Mesendoderm (in vitro differentiated cells): ENCODE results near the gene YEATS4.

Experiments used
- DNase-seq: peaks from one replicate; pipeline ENCODE4 v3.0.0; 2013
- H2AK5ac ChIP-seq: 2 replicates; pipeline ENCODE4 v1.6.1; 2013; ENCODE audit warnings: low read length, inconsistent platforms
- H2BK120ac ChIP-seq: 2 replicates; pipeline ENCODE4 v1.6.1; 2013; ENCODE audit warnings: low read depth, mild to moderate bottlenecking, low read length, moderate library complexity, mixed read lengths
- H2BK15ac ChIP-seq: replicated peaks from 2 replicates; pipeline ENCODE4 v1.6.1; 2013; ENCODE audit warnings: low read depth, mild to moderate bottlenecking, moderate library complexity
- H2BK5ac ChIP-seq: 2 replicates; pipeline ENCODE4 v1.6.1; 2013; ENCODE audit warnings: low read length, inconsistent platforms
- H3K18ac ChIP-seq: 2 replicates; pipeline ENCODE4 v1.6.1; 2013; ENCODE audit warnings: mild to moderate bottlenecking, low read length, mixed read lengths
- H3K23ac ChIP-seq: one replicate; pipeline ENCODE4 v1.6.1; 2013; ENCODE audit warnings: low read length
- H3K27ac ChIP-seq: 2 replicates; pipeline ENCODE4 v1.5.1; 2013; ENCODE audit warnings: low read depth, mild to moderate bottlenecking, inconsistent platforms, low read length, moderate library complexity
- H3K27me3 ChIP-seq: 2 replicates; pipeline ENCODE4 v1.6.1; 2013; ENCODE audit warnings: low read length, control low read depth, mild to moderate bottlenecking, inconsistent platforms; ENCODE audit not compliant: insufficient read depth, poor library complexity
- H3K36me3 ChIP-seq: 2 replicates; pipeline ENCODE4 v1.6.1; 2013; ENCODE audit warnings: low read length, inconsistent platforms; ENCODE audit not compliant: control insufficient read depth, insufficient read depth
- H3K4ac ChIP-seq: one replicate; pipeline ENCODE4 v1.6.1; 2013; ENCODE audit warnings: low read depth, mild to moderate bottlenecking, low read length, moderate library complexity
- H3K4me1 ChIP-seq: 2 replicates; pipeline ENCODE4 v1.6.1; 2013; ENCODE audit warnings: low read depth, low read length, inconsistent platforms; ENCODE audit not compliant: control insufficient read depth
- H3K4me2 ChIP-seq: 2 replicates; pipeline ENCODE4 v1.6.1; 2013; ENCODE audit warnings: low read length
- H3K4me3 ChIP-seq: 2 replicates; pipeline ENCODE4 v1.5.1; 2013; ENCODE audit warnings: mild to moderate bottlenecking, low read length
- H3K56ac ChIP-seq: one replicate; pipeline ENCODE4 v1.6.1; 2013; ENCODE audit warnings: low read length
- H3K79me1 ChIP-seq: 2 replicates; pipeline ENCODE4 v1.6.1; 2013; ENCODE audit warnings: low read length, inconsistent platforms
- H3K79me2 ChIP-seq: 2 replicates; pipeline ENCODE4 v1.6.1; 2013; ENCODE audit warnings: mild to moderate bottlenecking, low read length; ENCODE audit not compliant: control insufficient read depth, insufficient read depth
- H3K9ac ChIP-seq: 2 replicates; pipeline ENCODE4 v1.6.1; 2013; ENCODE audit warnings: low read length, inconsistent platforms
- H4K5ac ChIP-seq: one replicate; pipeline ENCODE4 v1.6.1; 2013; ENCODE audit warnings: low read length
- H4K8ac ChIP-seq: one replicate; pipeline ENCODE4 v1.6.1; 2013; ENCODE audit warnings: low read depth, mild to moderate bottlenecking, control low read depth, low read length, moderate library complexity
- WGBS: extraction: QIAGEN DNeasy Blood & Tissue Kit; methylation state at CpG from one replicate; pipeline ENCODE4 v1.1.7; 2013; ENCODE audit warnings: low lambda C conversion rate, missing lambda C conversion rate; ENCODE audit not compliant: insufficient coverage; ENCODE audit errors: extremely low coverage; 5-methylcytosine and 5-hydroxymethylcytosine counted together

Gene YEATS4

DNA sequence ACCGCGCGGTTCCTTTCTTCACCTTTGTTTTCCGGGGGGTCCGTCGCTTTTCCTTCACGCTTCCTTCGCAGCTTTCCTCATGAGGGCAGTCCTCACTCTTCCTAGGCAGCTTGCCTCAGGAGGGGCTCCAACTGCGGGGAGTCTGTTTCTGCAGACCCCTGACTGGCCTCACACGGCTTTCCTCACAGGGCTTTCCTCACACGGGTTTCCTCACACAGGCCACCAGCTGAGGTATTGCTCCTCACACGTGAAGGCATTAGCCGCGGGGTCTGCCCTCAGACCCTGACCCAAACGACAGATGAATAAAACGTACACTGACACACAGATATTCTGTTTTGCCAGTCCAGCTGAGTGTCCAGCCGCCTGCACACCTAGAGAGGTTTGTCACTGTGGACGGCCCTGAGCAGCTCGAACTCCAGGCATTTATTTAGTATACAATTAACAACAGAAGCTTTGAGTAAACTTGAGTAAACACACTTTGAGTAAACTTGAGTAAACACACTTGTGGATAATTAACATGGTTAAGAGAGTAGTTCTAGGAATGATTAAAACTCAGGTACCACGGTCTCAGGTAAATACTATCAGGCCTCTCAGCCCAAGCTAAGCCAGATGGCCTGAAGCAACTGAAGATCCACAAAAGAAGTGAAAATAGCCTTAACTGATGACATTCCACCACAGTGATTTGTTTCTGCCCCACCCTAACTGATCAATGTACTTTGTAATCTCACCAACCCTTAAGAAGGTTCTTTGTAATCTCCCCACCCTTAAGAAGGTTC, 27.4 kb upstream of the YEATS4 start:
- WGBS = no CpG with 5 or more reads among the region's 20 CpGs
- no peak overlapping the region for H3K18ac ChIP-seq
- no peak overlapping the region for H4K8ac ChIP-seq
- no peak overlapping the region for H2BK5ac ChIP-seq
- no peak overlapping the region for H3K27ac ChIP-seq
- no peak overlapping the region for H3K4me2 ChIP-seq
- no peak overlapping the region for H3K4me3 ChIP-seq
- no peak overlapping the region for H2BK120ac ChIP-seq
- no peak overlapping the region for H3K23ac ChIP-seq
- H3K4me1 ChIP-seq = peaks cover 2% of the 10 kb centered on the region
- H2AK5ac ChIP-seq = no peak overlapping the region
- H3K27me3 ChIP-seq = no peaks in the 10 kb centered on the region
- no peak overlapping the region for H4K5ac ChIP-seq
- no peaks in the 10 kb centered on the region for H3K36me3 ChIP-seq
- DNase-seq = peak; percentile 42
- H3K79me2 ChIP-seq = no peaks in the 10 kb centered on the region
- H3K79me1 ChIP-seq = no peaks in the 10 kb centered on the region
- no peak overlapping the region for H3K56ac ChIP-seq
- no peak overlapping the region for H3K9ac ChIP-seq
- no peak overlapping the region for H3K4ac ChIP-seq
- no peak overlapping the region for H2BK15ac ChIP-seq

GRCh38 chr12:69332815-69333358, 26.7 kb upstream of the YEATS4 start:
- Histone ChIP-seq H3K23ac (no peak overlapping the region), H3K79me1 (no peaks in the 10 kb centered on the region), H3K79me2 (no peaks in the 10 kb centered on the region), H3K36me3 (no peaks in the 10 kb centered on the region), H2BK120ac (no peak overlapping the region), H3K4me1 (peaks cover 2% of the 10 kb centered on the region), H3K9ac (no peak overlapping the region), H4K8ac (no peak overlapping the region), H3K56ac (no peak overlapping the region), H3K18ac (no peak overlapping the region), H2AK5ac (no peak overlapping the region), H2BK5ac (no peak overlapping the region), H3K4ac (no peak overlapping the region), H3K27me3 (no peaks in the 10 kb centered on the region), H3K4me2 (no peak overlapping the region), H2BK15ac (no peak overlapping the region), H3K4me3 (no peak overlapping the region), H4K5ac (no peak overlapping the region), H3K27ac (no peak overlapping the region)
- DNase-seq = no peak
- no CpG with 5 or more reads among the region's 6 CpGs for WGBS

GRCh38 chr12:69334158-69334557, 25.4 kb upstream of the YEATS4 start:
- Histone ChIP-seq H3K4me3 (no peak overlapping the region), H4K5ac (no peak overlapping the region), H3K23ac (no peak overlapping the region), H3K27me3 (no peaks in the 10 kb centered on the region), H3K56ac (no peak overlapping the region), H2BK120ac (no peak overlapping the region), H3K4me1 (peaks cover 2% of the 10 kb centered on the region), H3K9ac (no peak overlapping the region), H4K8ac (no peak overlapping the region), H3K36me3 (no peaks in the 10 kb centered on the region), H2BK15ac (no peak overlapping the region), H2AK5ac (no peak overlapping the region), H3K79me2 (no peaks in the 10 kb centered on the region), H3K4me2 (no peak overlapping the region), H3K27ac (no peak overlapping the region), H2BK5ac (no peak overlapping the region), H3K4ac (no peak overlapping the region), H3K18ac (no peak overlapping the region), H3K79me1 (no peaks in the 10 kb centered on the region)
- no peak for DNase-seq

DNA sequence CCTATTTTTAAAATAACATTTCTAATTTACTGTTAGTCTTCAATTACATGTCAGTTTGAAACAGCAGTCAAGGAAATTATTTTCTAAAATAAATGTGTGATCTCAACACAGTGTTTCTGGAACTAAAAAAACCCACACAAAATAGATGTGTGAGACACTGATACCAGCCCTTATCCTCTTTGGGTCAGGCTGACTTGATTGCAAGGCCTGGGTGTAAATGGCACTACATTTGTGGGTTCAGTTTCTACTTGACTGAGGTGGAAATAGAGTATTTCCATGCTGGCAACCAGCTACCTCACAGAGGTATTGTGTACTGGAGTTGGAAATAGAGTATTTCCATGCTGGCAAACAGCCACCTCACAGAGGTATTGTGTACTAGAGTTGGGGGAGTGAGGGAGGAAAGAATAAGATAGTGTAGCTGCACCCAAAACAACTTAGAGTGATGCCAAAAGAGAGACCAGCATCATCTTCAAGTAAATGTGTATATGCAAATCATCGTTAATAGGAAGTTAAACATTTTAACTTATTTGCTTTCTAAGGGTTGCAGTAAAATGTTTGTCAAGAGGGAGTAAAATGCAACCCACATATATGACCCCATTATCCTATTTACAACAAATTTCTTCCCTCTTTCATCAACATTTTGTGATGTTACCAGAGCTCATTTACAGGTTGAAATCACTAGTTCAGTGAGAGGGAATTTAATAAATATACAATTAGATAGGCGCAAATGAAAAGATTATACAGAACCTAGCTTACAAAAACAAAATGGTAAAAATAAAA, 22.0 kb upstream of the YEATS4 start:
- no peak overlapping the region for H3K18ac ChIP-seq
- no peaks in the 10 kb centered on the region for H3K36me3 ChIP-seq
- no peak overlapping the region for H2BK120ac ChIP-seq
- H3K56ac ChIP-seq = no peak overlapping the region
- no peak overlapping the region for H3K23ac ChIP-seq
- H3K4me2 ChIP-seq = no peak overlapping the region
- no peak for DNase-seq
- H3K27me3 ChIP-seq = no peaks in the 10 kb centered on the region
- H3K4me3 ChIP-seq = no peak overlapping the region
- H3K4ac ChIP-seq = no peak overlapping the region
- no peak overlapping the region for H2BK5ac ChIP-seq
- no peak overlapping the region for H4K8ac ChIP-seq
- no peak overlapping the region for H2AK5ac ChIP-seq
- H4K5ac ChIP-seq = no peak overlapping the region
- H3K27ac ChIP-seq = no peak overlapping the region
- H3K79me2 ChIP-seq = no peaks in the 10 kb centered on the region
- no peak overlapping the region for H2BK15ac ChIP-seq
- no peaks in the 10 kb centered on the region for H3K4me1 ChIP-seq
- H3K9ac ChIP-seq = no peak overlapping the region
- H3K79me1 ChIP-seq = no peaks in the 10 kb centered on the region
- WGBS = no CpG with 5 or more reads among the region's 2 CpGs

DNA sequence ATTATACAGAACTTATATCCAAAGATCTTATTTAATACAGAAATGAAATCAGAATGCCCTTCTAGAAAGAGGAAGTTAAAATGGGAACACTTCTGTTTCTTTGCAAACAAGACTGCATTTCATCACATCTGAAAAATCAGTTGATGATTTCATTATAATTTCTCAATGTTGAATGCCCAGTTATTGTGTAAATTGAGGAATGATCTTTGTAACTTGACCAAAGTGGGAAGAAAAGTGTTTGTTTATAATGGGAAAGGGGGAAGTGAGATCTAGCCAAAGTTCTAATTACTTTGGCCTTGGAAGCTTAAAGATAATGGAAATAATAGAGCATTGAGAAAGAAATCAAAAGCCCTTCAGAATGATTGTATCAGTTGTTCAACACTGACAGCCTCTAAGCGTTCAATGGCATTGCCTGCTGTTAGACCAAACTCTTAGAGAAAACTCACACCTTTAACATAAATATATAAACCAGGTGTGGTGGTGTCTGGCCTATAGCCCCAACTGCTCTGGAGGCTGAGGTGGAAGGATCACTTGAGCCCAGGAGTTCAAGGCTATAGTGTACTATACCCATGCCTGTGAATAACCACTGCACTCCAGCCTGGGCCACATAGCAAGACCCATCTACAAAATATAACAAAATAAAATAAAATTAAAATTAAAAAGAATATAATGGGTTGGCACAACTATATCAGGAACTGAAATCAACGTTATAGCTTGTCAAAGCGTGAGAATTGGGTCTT, 21.3 kb upstream of the YEATS4 start:
- DNase-seq = no peak
- Histone ChIP-seq H2BK15ac (no peak overlapping the region), H3K9ac (no peak overlapping the region), H3K4me2 (no peak overlapping the region), H3K27ac (no peak overlapping the region), H3K18ac (no peak overlapping the region), H3K27me3 (no peaks in the 10 kb centered on the region), H3K79me1 (no peaks in the 10 kb centered on the region), H4K5ac (no peak overlapping the region), H3K36me3 (no peaks in the 10 kb centered on the region), H4K8ac (no peak overlapping the region), H3K4me3 (no peak overlapping the region), H3K4ac (no peak overlapping the region), H3K23ac (no peak overlapping the region), H2BK120ac (no peak overlapping the region), H2BK5ac (no peak overlapping the region), H3K56ac (no peak overlapping the region), H2AK5ac (no peak overlapping the region), H3K4me1 (no peaks in the 10 kb centered on the region), H3K79me2 (no peaks in the 10 kb centered on the region)
- WGBS = no CpG with 5 or more reads among the region's 3 CpGs
